ENCODE results near the gene MFNG. TPM values are rescaled to one million over a fixed set of nuclear protein-coding genes. Genes with fewer than 3 reads are reported as not detected.

The MFNG gene
- total and polyA plus RNA-seq, 2 experiments from 2014 or later: 2.6 to 6.4 TPM

GRCh38 chr22:37488337-37489135, 2.4 kb upstream of the MFNG start:
- H3K4me1 ChIP-seq (ENCODE audit: low read depth): peaks cover 37% of the 10 kb centered on the region
- H3K27me3 ChIP-seq: no peaks in the 10 kb centered on the region
- TF ChIP-seq CTCF (IDR thresholded peaks at IDR 0.05; ENCODE audit: low read depth, low read length): no peak
- no peaks in the 10 kb centered on the region for H3K9me3 ChIP-seq (ENCODE audit: low read depth)
- peak overlapping the region; percentile 84 for H3K27ac ChIP-seq
- no peaks in the 10 kb centered on the region for H3K36me3 ChIP-seq
- DNase-seq (ENCODE audit: low read depth in 1 of 2, low spot score in 1 of 2): peak in 1 of 2 donors; percentile 94
- no peak overlapping the region for H3K4me3 ChIP-seq

GRCh38 chr22:37487571-37487970, 1.4 kb upstream of the MFNG start:
- H3K27ac ChIP-seq: no peak overlapping the region
- H3K9me3 ChIP-seq (ENCODE audit: low read depth): no peaks in the 10 kb centered on the region
- H3K27me3 ChIP-seq: no peaks in the 10 kb centered on the region
- H3K36me3 ChIP-seq: no peaks in the 10 kb centered on the region
- DNase-seq (ENCODE audit: low read depth in 1 of 2, low spot score in 1 of 2): no peak
- TF ChIP-seq CTCF (IDR thresholded peaks at IDR 0.05; ENCODE audit: low read depth, low read length): no peak
- peaks cover 40% of the 10 kb centered on the region for H3K4me1 ChIP-seq (ENCODE audit: low read depth)
- no peak overlapping the region for H3K4me3 ChIP-seq

GRCh38 chr22:37487129-37487528, 945 bp upstream of the MFNG start:
- no peak overlapping the region for H3K4me3 ChIP-seq
- no peak for TF ChIP-seq CTCF (IDR thresholded peaks at IDR 0.05; ENCODE audit: low read depth, low read length)
- H3K4me1 ChIP-seq (ENCODE audit: low read depth): peaks cover 40% of the 10 kb centered on the region
- no peak for DNase-seq (ENCODE audit: low read depth in 1 of 2, low spot score in 1 of 2)
- H3K27ac ChIP-seq: no peak overlapping the region
- no peaks in the 10 kb centered on the region for H3K9me3 ChIP-seq (ENCODE audit: low read depth)
- no peaks in the 10 kb centered on the region for H3K27me3 ChIP-seq
- no peaks in the 10 kb centered on the region for H3K36me3 ChIP-seq

GRCh38 chr22:37485395-37486223, 575 bp downstream of the MFNG start:
- no peak overlapping the region for H3K27ac ChIP-seq
- TF ChIP-seq CTCF (IDR thresholded peaks at IDR 0.05; ENCODE audit: low read depth, low read length): no peak
- H3K4me1 ChIP-seq (ENCODE audit: low read depth): peaks cover 40% of the 10 kb centered on the region
- DNase-seq (ENCODE audit: low read depth in 1 of 2, low spot score in 1 of 2): no peak
- no peaks in the 10 kb centered on the region for H3K27me3 ChIP-seq
- H3K4me3 ChIP-seq: no peak overlapping the region
- no peaks in the 10 kb centered on the region for H3K36me3 ChIP-seq
- H3K9me3 ChIP-seq (ENCODE audit: low read depth): no peaks in the 10 kb centered on the region

GRCh38 chr22:37484480-37485394, 1.4 kb downstream of the MFNG start:
- Histone ChIP-seq H3K27ac (no peak overlapping the region), H3K9me3 (ENCODE audit: low read depth) (no peaks in the 10 kb centered on the region), H3K4me1 (ENCODE audit: low read depth) (peaks cover 39% of the 10 kb centered on the region), H3K36me3 (no peaks in the 10 kb centered on the region), H3K27me3 (no peaks in the 10 kb centered on the region), H3K4me3 (no peak overlapping the region)
- no peak for TF ChIP-seq CTCF (IDR thresholded peaks at IDR 0.05; ENCODE audit: low read depth, low read length)
- DNase-seq (ENCODE audit: low read depth in 1 of 2, low spot score in 1 of 2): no peak

All from cardiac muscle cell (in vitro differentiated cells and primary cell).